ENCODE data around the gene COQ10A. TPM values are rescaled to one million over a fixed set of nuclear protein-coding genes. Genes with fewer than 3 reads are reported as not detected.

COQ10A gene
- total RNA-seq, 2 donors from 2014 or later: 76.2 to 98.3 TPM

DNA sequence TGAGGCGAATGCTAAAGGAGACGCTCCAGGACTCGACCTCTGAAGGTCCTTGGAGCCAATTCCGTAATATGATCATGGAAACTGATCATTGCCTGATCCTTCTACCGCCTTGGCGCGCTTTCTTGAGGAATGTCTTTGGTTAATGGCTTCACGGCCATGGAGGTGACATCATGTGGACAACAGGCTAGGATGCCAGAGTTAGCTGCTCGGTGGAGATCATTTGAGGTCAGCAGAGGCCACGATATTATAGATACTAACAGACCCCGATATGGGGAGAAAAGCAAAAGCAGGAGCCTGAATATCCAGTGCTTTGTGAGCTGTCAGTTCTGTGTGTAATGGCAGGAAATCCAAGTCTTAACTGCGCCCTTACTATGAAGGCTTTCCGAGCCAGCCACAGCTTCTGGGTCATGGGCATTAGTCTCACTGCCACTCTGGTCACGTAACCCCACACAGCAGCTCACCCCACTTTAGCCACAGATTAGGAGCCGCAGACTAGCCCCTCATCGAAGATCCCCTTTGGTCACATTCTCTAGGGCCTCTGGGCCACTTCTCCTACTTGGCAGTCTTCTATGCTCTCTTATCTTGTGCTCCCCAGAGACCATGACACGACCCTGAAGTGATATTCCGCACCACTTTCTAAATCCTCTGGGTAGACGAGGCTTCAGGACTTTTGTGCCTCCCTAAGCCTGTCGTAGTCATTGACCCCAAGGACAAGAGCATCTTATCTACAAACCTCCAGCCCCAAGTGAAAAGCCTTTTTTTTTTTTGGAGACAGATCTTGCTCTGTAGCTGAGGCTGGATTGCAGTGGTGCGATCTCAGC is 34.1 kb downstream of the COQ10A start:
- intact Hi-C loops (cut with DNase I): no loop called here
- DNase-seq (peak; percentile 27), ATAC-seq (peak; percentile 9 to 13)

- ATAC-seq (no peak), DNase-seq (no peak)
- intact Hi-C loops (cut with DNase I): no loop called here
These were observed 37.5 kb downstream of the COQ10A start for GRCh38 chr12:56304276-56304675.

- ATAC-seq (no peak), DNase-seq (no peak)
- intact Hi-C loops (cut with DNase I): no loop called here
These were observed 38.3 kb downstream of the COQ10A start for GRCh38 chr12:56304872-56305590.

- DNase-seq: no peak
- intact Hi-C loops (cut with DNase I): no loop called here
- ATAC-seq: no peak
These were observed 40.7 kb downstream of the COQ10A start for GRCh38 chr12:56307221-56307965.

DNA sequence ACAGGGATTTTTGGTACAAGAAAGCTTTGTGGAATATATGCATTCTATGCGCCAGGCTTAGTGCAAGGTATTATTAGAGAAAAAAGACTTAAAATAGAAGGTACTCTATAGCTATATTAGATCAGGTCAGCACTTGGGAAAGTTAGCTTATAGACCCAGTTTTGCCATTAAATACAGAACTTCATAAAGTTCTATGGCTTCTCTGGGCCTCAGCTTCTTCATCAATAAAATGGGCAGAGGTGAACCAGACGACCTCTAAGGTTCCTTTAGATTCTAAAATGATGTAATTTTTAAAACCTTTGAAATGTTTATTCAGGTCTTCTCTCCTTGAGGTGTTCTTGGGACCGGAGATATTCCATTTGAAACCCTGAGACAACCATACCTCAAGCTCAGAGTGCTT is 42.0 kb downstream of the COQ10A start:
- DNase-seq (no peak), ATAC-seq (no peak)
- intact Hi-C loops (cut with DNase I): no loop called here

DNA sequence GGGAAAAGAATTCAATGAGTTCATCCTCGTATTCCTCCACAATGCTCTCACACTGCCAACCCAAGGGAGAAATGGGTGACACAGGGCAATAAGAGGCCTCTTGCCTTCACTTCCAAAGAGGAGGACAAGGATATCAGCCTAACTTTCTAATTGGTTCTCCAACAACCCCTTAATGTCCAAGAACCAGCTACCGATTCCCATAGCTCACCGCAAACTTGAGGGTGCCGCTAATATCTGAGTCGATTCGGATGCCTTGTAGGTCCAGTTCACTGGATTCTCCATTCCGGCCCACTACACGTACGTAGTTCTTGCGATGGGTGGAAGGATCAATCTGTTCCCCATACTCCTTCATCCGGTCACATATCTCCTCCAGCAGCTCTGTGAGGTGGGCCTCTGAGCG is 44.3 kb downstream of the COQ10A start:
- DNase-seq (no peak), ATAC-seq (no peak)
- intact Hi-C loops (cut with DNase I): no loop called here

- ATAC-seq: peak in 1 of 2 donors; percentile 4
- DNase-seq: no peak
- intact Hi-C loops (cut with DNase I): no loop called here
These were observed 48.5 kb downstream of the COQ10A start for GRCh38 chr12:56315249-56315621.

- intact Hi-C loops (cut with DNase I): no loop called here
These were observed 49.1 kb downstream of the COQ10A start, which contains the start of gene CNPY2 for GRCh38 chr12:56315622-56316473. CNPY2 (minus strand) TSS chr12:56315988; CDS start chr12:56315217, 771 bp downstream.

DNA sequence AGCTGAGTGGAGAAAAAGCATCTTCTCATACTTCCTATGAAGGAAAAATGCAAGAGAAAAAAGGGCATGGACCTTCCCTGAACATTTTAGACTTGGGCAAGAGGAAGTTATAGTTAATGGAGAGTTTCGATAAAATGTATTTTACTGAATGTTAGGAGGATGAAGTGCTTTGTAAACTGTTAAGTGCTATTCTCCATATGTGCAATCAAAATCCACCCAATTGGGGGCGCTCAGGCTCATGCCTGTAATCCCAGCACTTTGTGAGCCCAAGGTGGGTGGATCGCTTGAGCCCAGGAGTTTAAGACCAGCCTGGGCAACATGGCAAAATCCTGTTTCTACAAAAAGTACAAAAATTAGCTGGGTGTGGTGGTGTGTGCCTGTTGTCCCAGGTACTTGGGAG is 50.9 kb downstream of the COQ10A start:
- intact Hi-C loops (cut with DNase I): no loop called here
- DNase-seq: no peak

More at GRCh38 chr12:56315622-56316473, 49.1 kb downstream of the COQ10A start, which contains the start of gene CNPY2:
- ATAC-seq: peak; percentile 96 to 97
- peak; percentile 98 for DNase-seq

More for the DNA sequence above, 50.9 kb downstream of the COQ10A start:
- no peak for ATAC-seq

Other genes starting within 250 kb of the COQ10A start
- 1 to 10 TPM; 6.2 to 6.7 TPM for gene IKZF4, start 245.9 kb upstream of the COQ10A start, total RNA-seq
- gene RPS26, start 225.0 kb upstream of the COQ10A start, total RNA-seq: 10 to 100 TPM; 28.5 to 47.1 TPM
- 1 to 10 TPM; 5.2 TPM for gene ERBB3, start 186.8 kb upstream of the COQ10A start, total RNA-seq
- 10 to 100 TPM; 60.4 to 83.9 TPM for gene PA2G4, start 162.4 kb upstream of the COQ10A start, total RNA-seq
- 1,000 to 10,000 TPM; 2,192 to 2,337 TPM for gene RPL41, start 150.3 kb upstream of the COQ10A start, total RNA-seq
- 1 to 10 TPM; 6.6 to 7.6 TPM for gene ZC3H10, start 148.7 kb upstream of the COQ10A start, total RNA-seq
- gene ESYT1, start 138.7 kb upstream of the COQ10A start, total RNA-seq: 10 to 100 TPM; 54.1 to 63.9 TPM
- 10 to 100 TPM; 40.5 to 42.5 TPM for gene MYL6B, start 114.4 kb upstream of the COQ10A start, total RNA-seq
- gene MYL6, start 108.6 kb upstream of the COQ10A start, total RNA-seq: 1,000 to 10,000 TPM; 1,071 to 1,319 TPM
- 10 to 100 TPM; 65.2 to 68.5 TPM for gene SMARCC2, start 77.5 kb upstream of the COQ10A start, total RNA-seq
- 10 to 100 TPM; 42.8 to 49.4 TPM for gene RNF41, start 45.0 kb upstream of the COQ10A start, total RNA-seq
- gene NABP2, start 42.6 kb upstream of the COQ10A start, total RNA-seq: 10 to 100 TPM; 19.4 to 21.7 TPM
- gene SLC39A5, start 36.9 kb upstream of the COQ10A start, total RNA-seq: not detected
- gene ANKRD52, start 8.6 kb upstream of the COQ10A start, total RNA-seq: 10 to 100 TPM; 20.3 to 24.1 TPM
- 100 to 1,000 TPM; 526 to 581 TPM for gene CS, start 33.4 kb downstream of the COQ10A start, total RNA-seq
- 10 to 100 TPM; 54.1 to 60.7 TPM for gene CNPY2, start 49.0 kb downstream of the COQ10A start, total RNA-seq
- 10 to 100 TPM; 38.5 to 39.4 TPM for gene PAN2, start 67.1 kb downstream of the COQ10A start, total RNA-seq
- not detected for gene IL23A, start 71.9 kb downstream of the COQ10A start, total RNA-seq
- 10 to 100 TPM; 52.2 to 68.1 TPM for gene STAT2, start 93.2 kb downstream of the COQ10A start, total RNA-seq
- not detected for gene APOF, start 95.9 kb downstream of the COQ10A start, total RNA-seq
- gene TIMELESS, start 182.5 kb downstream of the COQ10A start, total RNA-seq: 1 to 10 TPM; 3.3 to 4.0 TPM
- under 1 TPM in 1 of 2 donors, not detected in 1; 0.50 TPM for gene MIP, start 187.7 kb downstream of the COQ10A start, total RNA-seq
- gene SPRYD4, start 201.6 kb downstream of the COQ10A start, total RNA-seq: 1 to 10 TPM; 2.3 to 3.2 TPM
- gene GLS2, start 221.2 kb downstream of the COQ10A start, total RNA-seq: under 1 TPM; 0.35 to 0.42 TPM

All from left cardiac atrium (tissue), 4 donors.